Suppressor macrophage (primary cell): Measurements from ENCODE around the gene PCAT7.

Source experiments
- DNase-seq, 4 experiments: peaks; one replicate each; pipeline ENCODE4 v3.0.0-alpha.2; 2020 to 2022

Gene PCAT7

GRCh38 chr9:94603259-94604160 lies 48.6 kb downstream of the PCAT7 start:
- DNase-seq, result peak; percentile 64 to 83 (median 72)

- no peak for DNase-seq
Measured at GRCh38 chr9:94606646-94607422, 52.0 kb downstream of the PCAT7 start.

- no peak for DNase-seq
Measured at GRCh38 chr9:94607423-94607691, 52.5 kb downstream of the PCAT7 start.

GRCh38 chr9:94610181-94610606 lies 55.3 kb downstream of the PCAT7 start:
- DNase-seq, result no peak

GRCh38 chr9:94611638-94612068 lies 56.8 kb downstream of the PCAT7 start:
- no peak for DNase-seq

- no peak for DNase-seq
Measured at GRCh38 chr9:94612071-94612470, 57.2 kb downstream of the PCAT7 start.

- DNase-seq, result no peak
Measured at GRCh38 chr9:94613003-94613402, 58.1 kb downstream of the PCAT7 start.

GRCh38 chr9:94619026-94619425 lies 64.1 kb downstream of the PCAT7 start:
- DNase-seq, result no peak
